ENCODE measurements around the gene ZFR2.

ZFR2 gene

GRCh38 chr19:3780786-3781304, 88.0 kb downstream of the ZFR2 start:
- Histone ChIP-seq H3K36me3 (no peaks in the 10 kb centered on the region), H3K27ac (no peak overlapping the region), H3K4me1 (peaks cover 0 to 9% (median 0%) of the 10 kb centered on the region in 4 donors), H3K4me3 (no peak overlapping the region), H3K27me3 (peaks cover 0 to 68% of the 10 kb centered on the region in 2 donors), H3K9me3 (peaks cover 0 to 27% (median 24%) of the 10 kb centered on the region in 3 donors)
- intact Hi-C loops (cut with DNase I; ENCODE audit: low total_unique reads), result no loop called here
- DNase-seq, result no peak
- TF ChIP-seq CTCF (IDR thresholded peaks at IDR 0.05), result no peak

GRCh38 chr19:3778899-3779723, 89.7 kb downstream of the ZFR2 start:
- intact Hi-C loops (cut with DNase I; ENCODE audit: low total_unique reads), result no loop called here
- DNase-seq, result no peak
- H3K27me3 ChIP-seq, result peaks cover 0 to 50% of the 10 kb centered on the region in 2 donors

GRCh38 chr19:3778104-3778867, 90.6 kb downstream of the ZFR2 start:
- Histone ChIP-seq H3K4me3 (no peak overlapping the region), H3K9me3 (peaks cover 0 to 27% (median 24%) of the 10 kb centered on the region in 3 donors), H3K27ac (no peak overlapping the region), H3K27me3 (peaks cover 0 to 42% of the 10 kb centered on the region in 2 donors), H3K36me3 (no peaks in the 10 kb centered on the region), H3K4me1 (no peaks in the 10 kb centered on the region)
- no peak for DNase-seq
- intact Hi-C loops (cut with DNase I; ENCODE audit: low total_unique reads), result no loop called here
- TF ChIP-seq CTCF (IDR thresholded peaks at IDR 0.05), result no peak

More at GRCh38 chr19:3778899-3779723, 89.7 kb downstream of the ZFR2 start:
- Histone ChIP-seq H3K4me3 (no peak overlapping the region), H3K27ac (no peak overlapping the region), H3K9me3 (peaks cover 0 to 27% (median 24%) of the 10 kb centered on the region in 3 donors), H3K4me1 (no peaks in the 10 kb centered on the region), H3K36me3 (no peaks in the 10 kb centered on the region)
- no peak for TF ChIP-seq CTCF (IDR thresholded peaks at IDR 0.05)

GRCh38 chr19:3776479-3777040, 92.3 kb downstream of the ZFR2 start:
- H3K9me3 ChIP-seq, result peaks cover 0 to 14% (median 9%) of the 10 kb centered on the region in 3 donors
- no peak overlapping the region for H3K27ac ChIP-seq
- no peaks in the 10 kb centered on the region for H3K4me1 ChIP-seq
- no peaks in the 10 kb centered on the region for H3K36me3 ChIP-seq
- DNase-seq, result no peak
- no peak for TF ChIP-seq CTCF (IDR thresholded peaks at IDR 0.05)
- intact Hi-C loops (cut with DNase I; ENCODE audit: low total_unique reads), result no loop called here
- H3K4me3 ChIP-seq, result no peak overlapping the region
- H3K27me3 ChIP-seq, result peaks cover 0 to 32% of the 10 kb centered on the region in 2 donors

- no peak overlapping the region for H3K27ac ChIP-seq
- intact Hi-C loops (cut with DNase I; ENCODE audit: low total_unique reads), result no loop called here
- no peak for DNase-seq
- H3K27me3 ChIP-seq, result peaks cover 0 to 34% of the 10 kb centered on the region in 2 donors
- no peaks in the 10 kb centered on the region for H3K4me1 ChIP-seq
- no peak for TF ChIP-seq CTCF (IDR thresholded peaks at IDR 0.05)
- no peak overlapping the region for H3K4me3 ChIP-seq
- no peaks in the 10 kb centered on the region for H3K36me3 ChIP-seq
- H3K9me3 ChIP-seq, result peaks cover 0 to 7% (median 2%) of the 10 kb centered on the region in 3 donors
Measured at GRCh38 chr19:3775831-3776230, 93.0 kb downstream of the ZFR2 start.

Data from tibial artery (tissue), 4 donors.